Ovary (tissue), 9 donors: ENCODE results near the gene SMC5. TPM values are rescaled to one million over a fixed set of nuclear protein-coding genes. Genes with fewer than 3 reads are reported as not detected.
A peak's percentile ranks its signal among the peaks of the same experiment; 100 is the strongest.

ENCODE experiments used
- DNase-seq, 5 donors: peaks; one replicate each; pipeline ENCODE4 v3.0.0-alpha.2; 2019 to 2020
- H3K27ac ChIP-seq, 2 donors: fragments of 200-600 bp; one replicate each; pipeline versions ENCODE4 v1.5.1 to v1.8.0; 2019 to 2022
- H3K27me3 ChIP-seq: fragments of 200-600 bp; one replicate; pipeline ENCODE4 v1.8.0; 2022
- H3K36me3 ChIP-seq: fragments of 200-600 bp; sonication (generic); one replicate; pipeline ENCODE4 v1.5.1; 2019
- H3K4me1 ChIP-seq: one replicate; pipeline ENCODE4 v1.8.1; 2013; ENCODE audit warnings: mild to moderate bottlenecking, moderate library complexity; ENCODE audit not compliant: insufficient read depth
- H3K4me3 ChIP-seq: fragments of 200-600 bp; sonication (generic); one replicate; pipeline ENCODE4 v1.5.1; 2017
- H3K9me3 ChIP-seq, 2 donors: fragments of 200-600 bp in 1 of 2; sonication (generic) in 1 of 2; one replicate each; pipeline versions ENCODE4 v1.5.1 to v1.8.1; 2013 to 2019; ENCODE audit warnings: mild to moderate bottlenecking in 1 of 2, moderate library complexity in 1 of 2
- CTCF ChIP-seq, 3 donors: fragments of 450-650 bp in 2 of 3; fragments of 200-600 bp in 1 of 3; IDR thresholded peaks; one replicate each; pipeline versions ENCODE4 v1.5.1 to v1.8.0; 2016 to 2022; ENCODE audit warnings: antibody characterized with exemption in 3 of 3, mild to moderate bottlenecking in 1 of 3
- EP300 ChIP-seq: sonication (generic); formaldehyde crosslinking; IDR thresholded peaks from one replicate; pipeline ENCODE4 v1.6.1; 2017; ENCODE audit warnings: antibody characterized with exemption
- POLR2A ChIP-seq: fragments of 450-650 bp; IDR thresholded peaks from one replicate; pipeline ENCODE4 v1.6.1; 2017; ENCODE audit warnings: antibody characterized with exemption, mild to moderate bottlenecking, moderate library complexity
- WGBS, 3 donors: extraction: QIAGEN DNeasy Blood & Tissue Kit in 1 of 3; methylation state at CpG; one replicate each; pipeline versions ENCODE4 v1.1.5 to v1.1.7; 2013 to 2017; 5-methylcytosine and 5-hydroxymethylcytosine counted together
- intact Hi-C, 4 donors: fragments of 100-400 bp; cut with DNase I; formaldehyde crosslinking; loops; one replicate each; pipeline versions ENCODE4 v1.11.0 to v1.15.1; 2022 to 2023
- polyA plus RNA-seq, 2 donors: library from polyadenylated mRNA; stranded (reverse); fragments of 200-250 nt in 1 of 2; fragments of 350-450 nt in 1 of 2; fragmentation: Illumina TruSeq in 1 of 2; extraction: RNeasy Lipid Tissue Mini Kit (QIAGEN cat#74804) in 1 of 2; gene quantifications; one replicate each; pipeline ENCODE4 v1.2.3, GENCODE V29; 2013 to 2014
- total RNA-seq, 7 donors: library from RNA; depleted of rRNA in 2 of 7; stranded (reverse); fragments of >200 nt in 2 of 7; fragmentation: NEBNext Ultra II Directional in 3 of 7; extraction: Animal tissue kit (Norgen Biotek cat#: 25700) in 3 of 7; gene quantifications; one replicate each; pipeline versions ENCODE4 v1.1.0 to v1.2.4, GENCODE V29; 2016 to 2023
- donor health status: DM: no; HTN: no; CAD: no; lungs with moderate emphysema.
- donor health status: DM: no; HTN: no; CAD: no.
- donor health status: Bipolar disorder and iron deficiency.
- donor health status: DM: yes; HTN: yes; CAD: no.
- donor health status: DM: no; HTN: no; CAD: no.
- donor health status: DM: yes; HTN: yes; CAD: no.

Gene SMC5
- total and polyA plus RNA-seq, 9 donors: 19.5 to 55.8 (median 46.1) TPM

- 81 to 87% (median 83%) methylated on average over 1 of the region's 1 CpG for WGBS, 3 donors
- H3K4me3 ChIP-seq: no peak overlapping the region
- H3K4me1 ChIP-seq: no peaks in the 10 kb centered on the region
- TF ChIP-seq EP300: no peak
- H3K36me3 ChIP-seq: no peaks in the 10 kb centered on the region
- no peaks in the 10 kb centered on the region for H3K9me3 ChIP-seq
- H3K27ac ChIP-seq: no peak overlapping the region
- intact Hi-C loops: loop anchor here in 1 of 4 donors (10.0 kb wide), 1 partner anchor 98 kb away; no protein-coding TSS in a partner anchor
- no peak for DNase-seq
- no peaks in the 10 kb centered on the region for H3K27me3 ChIP-seq
These were observed 36.4 kb upstream of the SMC5 start for GRCh38 chr9:70222354-70222753.

GRCh38 chr9:70228118-70228517 is 30.7 kb upstream of the SMC5 start:
- no peak overlapping the region for H3K4me3 ChIP-seq
- H3K9me3 ChIP-seq: no peaks in the 10 kb centered on the region
- H3K27ac ChIP-seq: peak overlapping the region in 1 of 2 donors; percentile 59
- H3K27me3 ChIP-seq: no peaks in the 10 kb centered on the region
- no peak for DNase-seq
- peaks cover 5% of the 10 kb centered on the region for H3K4me1 ChIP-seq
- intact Hi-C loops: loop anchor here in 1 of 4 donors (10.0 kb wide), 1 partner anchor 103 kb away; no protein-coding TSS in a partner anchor
- no peaks in the 10 kb centered on the region for H3K36me3 ChIP-seq
- TF ChIP-seq POLR2A (no peak), EP300 (no peak), CTCF (IDR thresholded peaks at IDR 0.05) (no peak)
- WGBS, 3 donors: 8 to 21% (median 15%) methylated on average over 2 of the region's 2 CpGs

GRCh38 chr9:70228611-70229010 is 30.2 kb upstream of the SMC5 start:
- H3K27me3 ChIP-seq: no peaks in the 10 kb centered on the region
- no peak for DNase-seq
- 12 to 27% (median 18%) methylated on average over 2 of the region's 2 CpGs for WGBS, 3 donors
- H3K4me3 ChIP-seq: no peak overlapping the region
- H3K9me3 ChIP-seq: no peaks in the 10 kb centered on the region
- peaks cover 5% of the 10 kb centered on the region for H3K4me1 ChIP-seq
- H3K27ac ChIP-seq: peak overlapping the region; percentile 4 to 59
- TF ChIP-seq POLR2A (no peak), CTCF (IDR thresholded peaks at IDR 0.05) (no peak), EP300 (no peak)
- H3K36me3 ChIP-seq: no peaks in the 10 kb centered on the region
- intact Hi-C loops: loop anchor here in 1 of 4 donors (10.0 kb wide), 1 partner anchor 104 kb away; no protein-coding TSS in a partner anchor

GRCh38 chr9:70229026-70229425 is 29.8 kb upstream of the SMC5 start:
- WGBS, 3 donors: 49 to 59% (median 58%) methylated on average over 4 of the region's 4 CpGs
- Histone ChIP-seq H3K27ac (peak overlapping the region; percentile 4 to 59), H3K27me3 (no peaks in the 10 kb centered on the region), H3K4me1 (peaks cover 5% of the 10 kb centered on the region), H3K9me3 (no peaks in the 10 kb centered on the region), H3K4me3 (no peak overlapping the region), H3K36me3 (no peaks in the 10 kb centered on the region)
- peak; percentile 40 to 52 (median 51) for DNase-seq
- intact Hi-C loops: loop anchor here in 1 of 4 donors (10.0 kb wide), 1 partner anchor 104 kb away; no protein-coding TSS in a partner anchor
- TF ChIP-seq CTCF (IDR thresholded peaks at IDR 0.05): no peak

- WGBS, 3 donors: 27 to 34% (median 31%) methylated on average over 3 of the region's 3 CpGs
- no peaks in the 10 kb centered on the region for H3K9me3 ChIP-seq
- intact Hi-C loops: loop anchor here in 1 of 4 donors (10.0 kb wide), 1 partner anchor 105 kb away; no protein-coding TSS in a partner anchor
- peaks cover 5% of the 10 kb centered on the region for H3K4me1 ChIP-seq
- no peak overlapping the region for H3K27ac ChIP-seq
- no peaks in the 10 kb centered on the region for H3K27me3 ChIP-seq
- H3K36me3 ChIP-seq: no peaks in the 10 kb centered on the region
- TF ChIP-seq POLR2A (no peak), CTCF (IDR thresholded peaks at IDR 0.05) (peak; percentile 36 to 44 (median 44))
- H3K4me3 ChIP-seq: no peak overlapping the region
- DNase-seq: no peak
These were observed 29.2 kb upstream of the SMC5 start for GRCh38 chr9:70229579-70229978.
